ENCODE measurements around the gene BSX. TPM values are rescaled to one million over a fixed set of nuclear protein-coding genes. Genes with fewer than 3 reads are reported as not detected.

Gene BSX
- total RNA-seq, 1 experiment from 2014 or later: not detected

- CTCF ChIA-PET: no interaction called here
- DNase-seq: no peak
- no peak overlapping the region for H3K4me3 Mint-ChIP-seq (ENCODE audit: unreplicated experiment)
- no peaks in the 10 kb centered on the region for H3K36me3 ChIP-seq (ENCODE audit: control insufficient read depth, insufficient read depth, low read length)
- intact Hi-C loops (cut with micrococcal nuclease; ENCODE audit: unreplicated experiment): no loop called here
- no peak overlapping the region for H3K4me3 ChIP-seq (ENCODE audit: low read depth, low read length)
- no peaks in the 10 kb centered on the region for H3K9me3 Mint-ChIP-seq (ENCODE audit: unreplicated experiment)
- H3K4me1 Mint-ChIP-seq (ENCODE audit: low read depth, unreplicated experiment): no peaks in the 10 kb centered on the region
- H3K27me3 Mint-ChIP-seq (ENCODE audit: insufficient read depth, unreplicated experiment): peaks cover 51% of the 10 kb centered on the region
- no peaks in the 10 kb centered on the region for H3K9me3 ChIP-seq
- no peak overlapping the region for H3K27ac Mint-ChIP-seq (ENCODE audit: unreplicated experiment)
- no TSS peak for BruUV-seq (replicated peaks)
- no peaks in the 10 kb centered on the region for H3K36me3 Mint-ChIP-seq (ENCODE audit: insufficient read depth, unreplicated experiment)
- POLR2A ChIA-PET: no interaction called here
- H3K4me1 ChIP-seq: no peaks in the 10 kb centered on the region
- no peak for TF ChIP-seq CTCF (IDR thresholded peaks at IDR 0.05; ENCODE audit: insufficient read depth in 1 of 2, low read depth in 1 of 2, low read length in 1 of 2, severe bottlenecking in 1 of 2, unreplicated experiment in 1 of 2)
- H3K27me3 ChIP-seq (replicated peaks; ENCODE audit: control insufficient read depth, insufficient read depth, low read length): peaks cover 1% of the 10 kb centered on the region; the same call in 1 of the 2 replicates
Observed at GRCh38 chr11:122979103-122979814, 2.4 kb downstream of the BSX start.

GRCh38 chr11:122978299-122978620 lies 3.4 kb downstream of the BSX start:
- Histone ChIP-seq H3K36me3 (ENCODE audit: control insufficient read depth, insufficient read depth, low read length) (no peaks in the 10 kb centered on the region), H3K27me3 (replicated peaks; ENCODE audit: control insufficient read depth, insufficient read depth, low read length) (peaks cover 1% of the 10 kb centered on the region; the same call in 1 of the 2 replicates), H3K4me1 (no peaks in the 10 kb centered on the region), H3K9me3 (no peaks in the 10 kb centered on the region), H3K4me3 (ENCODE audit: low read depth, low read length) (no peak overlapping the region)
- no TSS peak for BruUV-seq (replicated peaks)
- DNase-seq: no peak
- Mint-ChIP-seq H3K27ac (ENCODE audit: unreplicated experiment) (no peak overlapping the region), H3K4me3 (ENCODE audit: unreplicated experiment) (no peak overlapping the region), H3K36me3 (ENCODE audit: insufficient read depth, unreplicated experiment) (no peaks in the 10 kb centered on the region), H3K4me1 (ENCODE audit: low read depth, unreplicated experiment) (no peaks in the 10 kb centered on the region), H3K27me3 (ENCODE audit: insufficient read depth, unreplicated experiment) (peaks cover 57% of the 10 kb centered on the region), H3K9me3 (ENCODE audit: unreplicated experiment) (no peaks in the 10 kb centered on the region)
- intact Hi-C loops (cut with micrococcal nuclease; ENCODE audit: unreplicated experiment): no loop called here
- ChIA-PET POLR2A (no interaction called here), CTCF (no interaction called here)
- TF ChIP-seq CTCF (IDR thresholded peaks at IDR 0.05; ENCODE audit: insufficient read depth in 1 of 2, low read depth in 1 of 2, low read length in 1 of 2, severe bottlenecking in 1 of 2, unreplicated experiment in 1 of 2): no peak

GRCh38 chr11:122977470-122978298 lies 4.0 kb downstream of the BSX start:
- H3K9me3 Mint-ChIP-seq (ENCODE audit: unreplicated experiment): no peaks in the 10 kb centered on the region
- H3K4me1 ChIP-seq: no peaks in the 10 kb centered on the region
- no peaks in the 10 kb centered on the region for H3K4me1 Mint-ChIP-seq (ENCODE audit: low read depth, unreplicated experiment)
- no TSS peak for BruUV-seq (replicated peaks)
- peaks cover 54% of the 10 kb centered on the region for H3K27me3 Mint-ChIP-seq (ENCODE audit: insufficient read depth, unreplicated experiment)
- DNase-seq: no peak
- CTCF ChIA-PET: no interaction called here
- H3K36me3 ChIP-seq (ENCODE audit: control insufficient read depth, insufficient read depth, low read length): no peaks in the 10 kb centered on the region
- H3K4me3 ChIP-seq (ENCODE audit: low read depth, low read length): no peak overlapping the region
- H3K9me3 ChIP-seq: no peaks in the 10 kb centered on the region
- no peaks in the 10 kb centered on the region for H3K36me3 Mint-ChIP-seq (ENCODE audit: insufficient read depth, unreplicated experiment)
- intact Hi-C loops (cut with micrococcal nuclease; ENCODE audit: unreplicated experiment): no loop called here
- no peak overlapping the region for H3K27ac Mint-ChIP-seq (ENCODE audit: unreplicated experiment)
- no peak for TF ChIP-seq CTCF (IDR thresholded peaks at IDR 0.05; ENCODE audit: insufficient read depth in 1 of 2, low read depth in 1 of 2, low read length in 1 of 2, severe bottlenecking in 1 of 2, unreplicated experiment in 1 of 2)
- POLR2A ChIA-PET: no interaction called here
- peaks cover 1% of the 10 kb centered on the region; the same call in 1 of the 2 replicates for H3K27me3 ChIP-seq (replicated peaks; ENCODE audit: control insufficient read depth, insufficient read depth, low read length)
- H3K4me3 Mint-ChIP-seq (ENCODE audit: unreplicated experiment): no peak overlapping the region
